Effector memory CD4-positive, alpha-beta T cell (primary cell): ENCODE data around the gene RIMS4.

Experiments used
- DNase-seq, 3 donors: peaks; one replicate each; pipeline ENCODE4 v3.0.0-alpha.2; 2020
- H3K27ac ChIP-seq: 2 replicates; pipeline ENCODE4 v1.7.0; 2013; ENCODE audit warnings: mild to moderate bottlenecking, low read length, moderate library complexity; ENCODE audit not compliant: insufficient read depth, poor library complexity, severe bottlenecking
- H3K27me3 ChIP-seq: replicated peaks from 2 replicates; pipeline ENCODE4 v1.7.0; 2013; ENCODE audit warnings: mild to moderate bottlenecking, low read length; ENCODE audit not compliant: insufficient read depth, control insufficient read depth, poor library complexity, severe bottlenecking
- H3K36me3 ChIP-seq: 2 replicates; pipeline ENCODE4 v1.7.0; 2013; ENCODE audit warnings: mild to moderate bottlenecking, low read length, moderate library complexity; ENCODE audit not compliant: control insufficient read depth, insufficient read depth
- H3K4me1 ChIP-seq: 2 replicates; pipeline ENCODE4 v1.7.0; 2013; ENCODE audit warnings: low read length, mild to moderate bottlenecking; ENCODE audit not compliant: control insufficient read depth, insufficient read depth, poor library complexity, severe bottlenecking
- H3K4me3 ChIP-seq: 2 replicates; pipeline ENCODE4 v1.7.0; 2013; ENCODE audit warnings: low read length, low read depth, mild to moderate bottlenecking; ENCODE audit not compliant: insufficient read depth, poor library complexity, severe bottlenecking
- H3K9me3 ChIP-seq: 2 replicates; pipeline ENCODE4 v1.7.0; 2013; ENCODE audit warnings: mild to moderate bottlenecking, low read length, moderate library complexity; ENCODE audit not compliant: control insufficient read depth

The RIMS4 gene

DNA sequence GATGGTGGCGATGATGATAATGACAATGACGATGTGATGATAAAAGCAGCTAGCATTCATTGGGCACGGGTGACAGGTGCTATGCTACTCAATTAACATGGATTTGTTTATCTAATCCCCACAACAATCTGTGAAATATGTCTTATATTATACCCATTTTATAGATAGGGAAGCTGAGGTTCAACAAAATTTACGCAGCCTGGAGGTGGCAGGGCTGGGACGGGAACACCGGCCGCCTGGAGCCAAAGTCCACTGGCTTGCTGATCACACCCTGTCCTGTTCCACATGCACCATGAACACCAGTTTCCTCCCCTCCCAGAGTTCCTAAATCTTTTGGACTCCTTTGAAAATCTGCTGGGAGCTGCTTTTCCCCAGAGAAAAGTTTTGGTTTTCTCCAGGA, 23.0 kb downstream of the RIMS4 start:
- Histone ChIP-seq H3K9me3 (no peaks in the 10 kb centered on the region), H3K36me3 (no peaks in the 10 kb centered on the region), H3K4me3 (no peak overlapping the region), H3K4me1 (no peaks in the 10 kb centered on the region), H3K27me3 (peaks cover 4% of the 10 kb centered on the region), H3K27ac (no peak overlapping the region)
- DNase-seq, result no peak

DNA sequence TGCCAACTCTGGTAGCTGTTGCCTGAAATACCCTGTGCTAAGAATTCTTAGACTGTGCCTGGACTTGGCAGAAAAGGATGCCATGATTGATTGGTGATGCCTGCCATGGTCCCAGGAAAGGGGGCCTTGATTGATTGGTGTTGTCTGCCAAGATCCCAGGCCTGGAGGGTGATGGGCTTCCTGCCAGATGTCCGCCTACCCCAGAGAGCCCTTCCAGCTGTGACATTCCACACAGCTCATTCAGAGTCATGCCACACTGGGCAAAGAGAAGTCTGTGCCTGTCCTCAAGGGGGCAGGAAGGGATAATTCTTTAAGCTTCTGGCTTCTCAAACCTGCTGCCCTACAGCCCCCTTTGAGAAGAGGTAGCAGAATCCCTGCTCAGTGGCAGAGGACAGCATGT, 24.6 kb downstream of the RIMS4 start:
- H3K36me3 ChIP-seq, result no peaks in the 10 kb centered on the region
- H3K27me3 ChIP-seq, result peaks cover 4% of the 10 kb centered on the region
- DNase-seq, result no peak
- H3K4me1 ChIP-seq, result no peaks in the 10 kb centered on the region
- no peaks in the 10 kb centered on the region for H3K9me3 ChIP-seq
- H3K27ac ChIP-seq, result no peak overlapping the region
- H3K4me3 ChIP-seq, result no peak overlapping the region

DNA sequence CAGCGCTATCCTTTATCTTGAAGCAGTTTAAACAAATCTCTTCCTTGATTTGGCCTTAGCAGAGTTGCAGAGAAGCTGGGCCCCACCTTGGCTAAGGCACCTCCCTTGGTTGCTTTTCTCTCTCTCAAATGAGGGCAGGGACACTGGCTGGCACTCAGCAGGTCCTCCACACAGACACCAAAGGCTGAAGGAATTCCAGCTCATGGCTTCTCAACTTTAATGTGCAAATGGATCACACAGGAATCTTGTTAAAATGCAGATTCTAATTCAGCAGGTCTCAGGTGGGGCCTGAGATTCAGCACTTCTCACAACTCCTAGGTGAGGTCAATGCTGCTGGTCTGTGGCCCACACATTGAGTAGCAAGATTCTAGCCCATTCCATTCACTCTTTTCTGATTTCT, 25.7 kb downstream of the RIMS4 start:
- no peak overlapping the region for H3K4me3 ChIP-seq
- no peaks in the 10 kb centered on the region for H3K4me1 ChIP-seq
- H3K36me3 ChIP-seq, result no peaks in the 10 kb centered on the region
- no peaks in the 10 kb centered on the region for H3K9me3 ChIP-seq
- no peak for DNase-seq
- H3K27ac ChIP-seq, result no peak overlapping the region
- H3K27me3 ChIP-seq, result no peaks in the 10 kb centered on the region

DNA sequence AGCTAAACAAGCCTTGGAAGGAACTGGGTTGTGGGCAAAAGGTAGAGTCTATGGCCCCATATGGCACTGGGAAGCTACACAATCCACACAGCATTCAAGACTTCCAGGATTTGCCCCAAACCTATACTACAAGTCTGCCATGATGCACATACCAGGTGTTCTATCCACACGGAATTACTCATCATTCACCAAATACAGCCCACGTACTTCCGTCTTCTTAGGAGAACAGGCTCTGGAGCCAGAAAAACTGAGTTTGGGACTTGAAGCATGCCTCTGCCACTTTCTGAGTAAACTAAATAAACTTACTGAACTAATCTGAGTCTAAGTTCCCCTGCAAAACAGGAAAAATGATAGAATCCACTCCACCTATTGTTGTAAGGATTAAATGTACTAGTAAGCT, 28.6 kb downstream of the RIMS4 start:
- Histone ChIP-seq H3K27me3 (no peaks in the 10 kb centered on the region), H3K9me3 (no peaks in the 10 kb centered on the region), H3K36me3 (no peaks in the 10 kb centered on the region), H3K4me1 (no peaks in the 10 kb centered on the region), H3K27ac (no peak overlapping the region), H3K4me3 (no peak overlapping the region)
- DNase-seq, result no peak

DNA sequence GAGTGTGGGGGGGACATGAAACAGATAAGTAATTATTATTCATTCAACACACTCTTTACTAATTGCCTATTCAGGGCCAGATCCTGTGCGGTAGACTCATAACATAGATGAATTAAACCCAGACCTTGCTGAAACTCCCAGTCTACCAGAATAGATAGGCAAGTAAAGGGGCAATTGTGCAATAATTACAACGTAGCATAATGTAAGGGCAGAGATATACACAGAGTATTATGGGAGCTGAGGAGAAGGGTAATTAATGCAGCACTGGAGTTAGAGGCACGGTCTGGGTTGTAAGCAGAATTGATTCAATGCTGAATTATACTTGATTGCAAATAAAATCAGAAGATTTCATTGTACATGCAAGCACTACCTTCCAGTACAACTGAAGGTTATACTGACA, 29.2 kb downstream of the RIMS4 start:
- H3K36me3 ChIP-seq, result no peaks in the 10 kb centered on the region

DNA sequence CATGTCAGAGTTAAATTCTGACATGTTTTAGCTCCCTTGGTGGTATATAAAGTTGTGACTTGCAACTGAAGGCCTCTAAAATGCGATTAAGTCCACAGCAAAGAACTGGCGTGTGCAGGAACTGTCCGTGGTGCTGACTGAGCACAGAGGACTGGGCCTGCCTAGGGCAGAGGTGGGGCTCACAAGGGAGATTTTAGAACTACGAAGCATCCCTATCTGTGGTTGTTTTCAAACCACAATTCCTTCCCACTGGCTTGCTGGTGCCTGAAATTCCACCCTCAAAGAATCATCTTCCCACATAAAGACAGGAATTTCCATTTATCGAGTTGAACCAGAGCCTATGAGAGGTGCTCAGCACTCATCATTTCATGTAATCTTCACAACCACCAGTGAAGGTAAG, 30.1 kb downstream of the RIMS4 start:
- no peaks in the 10 kb centered on the region for H3K36me3 ChIP-seq
- H3K9me3 ChIP-seq, result no peaks in the 10 kb centered on the region
- H3K4me1 ChIP-seq, result no peaks in the 10 kb centered on the region
- H3K27ac ChIP-seq, result no peak overlapping the region
- no peaks in the 10 kb centered on the region for H3K27me3 ChIP-seq
- DNase-seq, result no peak
- H3K4me3 ChIP-seq, result no peak overlapping the region

More for the DNA sequence above, 29.2 kb downstream of the RIMS4 start:
- Histone ChIP-seq H3K4me1 (no peaks in the 10 kb centered on the region), H3K9me3 (no peaks in the 10 kb centered on the region), H3K27ac (no peak overlapping the region), H3K4me3 (no peak overlapping the region), H3K27me3 (no peaks in the 10 kb centered on the region)
- DNase-seq, result no peak

DNA sequence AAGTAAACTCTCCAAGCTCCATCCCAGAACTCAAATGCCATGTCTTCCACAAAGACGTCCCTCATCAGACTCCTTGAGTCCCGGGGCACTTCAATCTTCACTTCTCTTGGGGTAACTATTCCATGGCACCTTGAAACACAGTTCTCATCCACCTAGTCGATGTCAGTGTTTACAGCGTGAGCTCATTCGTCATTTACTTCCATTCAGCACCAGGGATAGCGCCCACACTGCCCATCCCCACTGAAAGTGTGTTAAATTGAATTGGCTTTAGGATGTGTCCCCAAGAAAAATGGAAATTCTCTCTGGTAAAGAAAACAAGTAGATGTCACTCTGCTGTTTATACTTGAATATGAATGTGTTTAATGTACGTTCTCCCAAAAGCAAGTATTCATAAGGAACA, 33.4 kb downstream of the RIMS4 start:
- Histone ChIP-seq H3K4me1 (no peaks in the 10 kb centered on the region), H3K27ac (no peak overlapping the region), H3K36me3 (no peaks in the 10 kb centered on the region), H3K9me3 (no peaks in the 10 kb centered on the region), H3K4me3 (no peak overlapping the region), H3K27me3 (peaks cover 3% of the 10 kb centered on the region)
- no peak for DNase-seq

DNA sequence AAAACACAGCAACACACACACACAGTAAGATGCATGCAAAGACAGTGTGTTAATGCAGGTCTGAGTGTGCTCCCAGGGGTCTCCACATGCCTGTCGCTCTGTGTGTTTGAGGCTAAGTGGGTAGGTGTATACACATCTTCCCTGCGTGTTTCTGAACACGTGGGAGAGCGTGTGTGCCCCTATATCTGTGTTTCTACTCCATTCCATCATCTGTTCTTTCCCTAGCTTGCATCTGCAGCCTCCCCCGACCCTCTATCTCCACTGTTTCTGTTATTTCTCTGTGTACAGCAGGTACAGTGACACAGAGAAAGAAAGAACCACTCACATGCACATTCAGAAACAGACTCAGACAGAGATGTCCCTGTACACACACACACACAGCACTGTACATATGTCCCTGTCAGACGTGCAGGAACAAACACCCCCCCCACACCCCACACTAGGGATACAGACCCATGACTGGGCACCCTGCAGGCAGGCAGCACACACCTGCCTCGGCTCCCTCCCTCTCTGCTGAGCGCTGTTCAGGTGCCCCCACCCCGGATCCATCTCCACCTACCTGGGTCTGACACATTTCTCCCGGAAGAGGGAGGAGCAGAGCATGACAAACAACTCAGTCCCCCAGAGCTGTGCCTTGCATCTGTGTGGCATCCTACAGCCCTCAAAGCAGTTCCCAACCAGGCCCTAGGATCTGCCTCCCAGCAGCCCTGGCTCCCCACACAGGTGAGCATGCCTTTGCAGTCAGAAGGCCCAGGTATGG, 37.1 kb downstream of the RIMS4 start:
- no peaks in the 10 kb centered on the region for H3K9me3 ChIP-seq
- no peak overlapping the region for H3K4me3 ChIP-seq
- no peak for DNase-seq
- H3K27me3 ChIP-seq, result peaks cover 5% of the 10 kb centered on the region
- no peaks in the 10 kb centered on the region for H3K36me3 ChIP-seq
- no peak overlapping the region for H3K27ac ChIP-seq
- H3K4me1 ChIP-seq, result no peaks in the 10 kb centered on the region

DNA sequence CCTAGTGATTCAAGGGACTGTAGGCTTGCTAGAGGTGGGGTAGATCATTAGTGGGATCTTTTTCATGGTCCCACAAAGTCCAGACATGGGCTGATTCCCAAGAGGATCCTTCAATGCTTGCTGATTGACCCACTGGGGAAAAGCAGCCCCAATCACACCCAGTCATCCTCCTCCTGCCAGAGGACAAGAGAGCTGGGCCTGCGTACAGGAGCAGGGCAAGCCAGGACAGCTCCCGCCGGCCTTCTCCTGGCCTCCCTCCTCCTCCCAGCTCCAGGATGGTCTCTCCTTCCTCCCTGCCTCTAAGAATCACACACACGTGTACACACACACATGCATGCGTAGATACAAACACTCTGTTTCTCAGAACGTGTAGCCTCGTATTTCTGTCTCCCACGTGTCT, 37.7 kb downstream of the RIMS4 start:
- no peak overlapping the region for H3K4me3 ChIP-seq
- DNase-seq, result no peak
- no peak overlapping the region for H3K27ac ChIP-seq
- no peaks in the 10 kb centered on the region for H3K9me3 ChIP-seq
- H3K4me1 ChIP-seq, result no peaks in the 10 kb centered on the region
- H3K36me3 ChIP-seq, result no peaks in the 10 kb centered on the region
- H3K27me3 ChIP-seq, result peaks cover 5% of the 10 kb centered on the region

DNA sequence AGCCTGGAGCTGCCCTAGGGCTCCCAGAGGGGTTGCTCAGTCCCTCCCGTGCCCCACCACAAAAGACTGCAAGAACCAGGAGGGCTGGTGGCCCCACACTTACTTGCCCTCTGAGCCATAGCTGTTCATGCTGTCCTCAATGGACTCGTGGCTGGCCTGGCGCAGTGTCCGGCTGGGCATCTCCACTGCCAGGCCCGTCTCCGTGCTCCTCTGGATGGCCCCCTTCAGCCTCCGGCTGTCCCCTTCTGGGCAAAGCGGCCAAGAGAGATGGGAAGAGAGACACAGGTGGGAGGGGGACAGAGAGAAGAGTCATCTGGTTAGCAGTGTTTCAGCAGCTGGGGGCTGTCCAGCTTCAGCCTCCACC, 39.2 kb downstream of the RIMS4 start:
- no peaks in the 10 kb centered on the region for H3K9me3 ChIP-seq
- peaks cover 5% of the 10 kb centered on the region for H3K27me3 ChIP-seq

More for the DNA sequence above, 39.2 kb downstream of the RIMS4 start:
- DNase-seq, result no peak
- Histone ChIP-seq H3K27ac (no peak overlapping the region), H3K4me3 (no peak overlapping the region), H3K4me1 (no peaks in the 10 kb centered on the region), H3K36me3 (no peaks in the 10 kb centered on the region)
